GM19043 (cell line): ENCODE data around the gene NMRK2.

Experiments
- ATAC-seq: cut with Tn5 transposase; IDR thresholded peaks from one replicate; pipeline ENCODE4 v1.9.1; 2021; ENCODE audit warnings: low read depth; ENCODE audit not compliant: unreplicated experiment

The NMRK2 gene

DNA sequence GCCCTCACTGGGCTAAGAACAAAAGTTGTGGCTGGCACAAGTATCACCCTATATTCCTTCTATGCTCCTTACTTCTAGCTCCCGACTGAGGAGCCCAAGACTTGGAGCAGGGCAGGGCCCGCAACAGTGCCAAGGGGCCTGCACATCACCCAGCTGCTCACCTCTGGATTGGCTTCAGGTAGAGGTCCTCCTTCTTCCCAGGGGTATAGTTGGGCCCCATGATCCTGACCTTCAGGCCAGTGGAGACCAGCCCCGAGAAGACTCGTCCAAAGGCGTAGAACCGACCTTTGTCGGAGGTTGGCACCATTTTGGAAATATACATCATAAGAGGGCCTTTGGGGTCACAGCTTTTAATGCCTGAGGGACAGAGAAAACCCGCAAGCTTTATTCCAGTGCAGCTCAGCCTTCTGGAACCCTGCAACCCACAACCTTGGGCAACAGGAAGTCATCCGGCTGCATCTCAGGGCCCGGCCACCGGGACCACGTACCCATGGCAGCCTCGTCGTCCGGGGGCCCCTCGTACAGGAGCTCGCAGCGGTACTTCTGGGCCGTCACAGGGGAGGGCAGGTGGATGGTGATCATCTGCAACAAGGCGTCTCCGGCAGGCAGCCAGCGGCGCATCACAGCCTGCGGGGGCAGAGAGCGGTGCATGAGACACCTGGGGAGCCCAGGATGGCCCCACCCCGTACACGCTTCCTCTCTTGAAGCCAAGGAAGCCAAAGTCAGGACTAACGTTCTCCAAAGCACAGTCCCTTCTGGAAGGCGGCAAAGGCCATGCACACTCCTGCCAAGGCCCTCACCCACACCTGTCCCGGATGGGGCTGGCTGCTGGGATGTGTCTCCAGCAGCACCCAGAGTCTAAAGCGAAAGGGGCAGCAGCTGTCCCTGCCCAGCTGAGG is 47.7 kb downstream of the NMRK2 start:
- no peak for ATAC-seq

DNA sequence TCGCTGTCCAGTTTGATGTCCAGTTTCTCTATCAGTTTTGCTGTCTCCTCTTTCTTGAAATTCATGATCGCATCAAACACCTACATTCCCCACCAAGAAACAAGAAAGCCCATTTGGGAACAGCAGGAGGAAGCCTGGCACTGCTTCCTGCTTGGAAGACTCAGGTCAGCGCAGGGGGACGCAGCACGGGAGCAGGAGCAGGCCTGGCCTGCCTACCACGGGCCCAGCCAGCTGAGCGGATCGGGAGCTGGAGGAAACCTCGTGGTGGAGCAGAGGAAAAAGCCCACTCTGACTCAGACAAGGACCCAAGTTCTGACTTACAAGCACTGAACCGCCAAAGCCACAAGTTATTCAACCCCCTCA is 48.5 kb downstream of the NMRK2 start:
- ATAC-seq = no peak

DNA sequence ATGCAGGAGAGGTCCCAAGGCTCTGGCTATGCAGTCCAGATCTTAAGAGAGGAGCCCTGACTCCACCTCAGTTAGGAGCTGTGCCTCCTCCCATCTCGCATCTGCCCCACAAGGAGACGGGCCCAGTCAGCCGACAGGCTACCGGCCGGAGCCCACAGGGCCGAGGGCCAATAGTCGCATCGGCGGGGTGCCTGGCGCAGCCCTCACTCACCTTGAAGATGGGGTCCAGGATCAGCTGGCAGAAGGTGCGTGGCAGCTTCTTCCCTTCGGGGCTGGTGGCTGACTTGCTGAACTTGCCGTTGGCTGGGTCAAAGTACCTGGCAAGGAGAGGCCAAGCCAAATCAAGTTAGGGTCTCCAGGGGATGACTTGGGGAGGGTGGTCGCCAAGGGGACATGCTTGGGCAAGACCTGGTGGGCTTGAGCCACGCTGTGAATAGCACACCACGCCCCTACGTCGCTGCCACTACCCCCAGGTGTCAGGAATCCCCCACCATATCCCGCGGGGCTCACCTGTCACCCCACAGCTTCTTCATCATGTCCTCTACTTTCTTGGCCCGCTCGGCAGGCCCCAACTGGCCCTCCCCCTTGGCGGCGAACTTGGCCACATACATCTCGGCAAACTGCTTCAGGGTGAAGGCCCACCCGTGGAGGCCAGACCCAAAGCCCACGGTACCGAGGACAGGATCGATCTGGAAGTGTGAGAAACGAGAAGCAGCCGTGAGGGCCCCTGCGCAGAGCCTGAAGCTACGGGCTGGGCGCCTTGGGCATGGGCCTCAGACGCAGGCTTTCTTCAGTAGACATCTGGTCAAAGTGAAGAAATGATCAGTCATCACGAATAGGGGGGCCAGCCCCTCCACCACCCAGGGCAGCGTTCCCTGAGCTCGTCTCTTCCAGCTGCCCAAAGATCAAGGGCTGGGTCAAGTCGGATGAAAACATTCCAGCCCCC is 49.1 kb downstream of the NMRK2 start:
- no peak for ATAC-seq

DNA sequence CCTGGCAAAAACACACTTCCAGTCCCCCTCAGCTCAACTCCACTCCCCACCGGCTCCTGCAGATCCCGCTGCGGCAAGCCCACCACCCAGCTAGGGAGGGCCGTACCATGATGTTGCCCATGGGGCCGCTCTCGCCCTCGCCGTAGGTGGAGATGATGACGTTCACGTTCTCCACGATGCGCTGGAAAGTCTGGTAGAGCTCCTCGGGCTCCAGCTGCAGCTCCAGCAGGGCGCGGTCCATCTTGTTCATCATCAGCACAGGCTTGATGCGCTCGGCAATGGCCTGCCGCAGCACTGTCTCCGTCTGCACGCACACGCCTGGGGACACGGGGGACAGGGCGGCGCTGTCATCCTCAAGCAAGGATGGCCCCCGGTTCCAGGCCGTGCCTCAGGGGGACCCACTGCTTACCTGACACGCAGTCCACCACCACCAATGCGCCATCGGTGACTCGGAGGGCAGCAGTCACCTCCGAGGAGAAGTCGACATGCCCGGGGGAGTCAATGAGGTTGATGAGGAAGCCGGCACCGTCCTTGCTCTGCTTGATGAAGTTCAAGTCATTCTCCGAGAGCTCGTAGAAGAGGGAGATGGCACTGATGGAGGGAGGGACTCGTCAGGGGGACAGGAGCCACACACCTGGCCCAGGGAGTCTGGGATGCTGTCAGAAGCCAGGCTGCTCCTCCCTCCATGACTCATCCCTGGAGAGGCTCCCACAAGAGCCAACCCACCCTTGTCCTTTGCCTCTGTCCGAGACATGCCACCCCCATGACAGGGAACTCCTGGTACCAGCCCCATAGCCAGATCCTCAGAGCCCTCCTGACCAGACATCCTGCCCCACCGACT is 50.1 kb downstream of the NMRK2 start:
- ATAC-seq = no peak

DNA sequence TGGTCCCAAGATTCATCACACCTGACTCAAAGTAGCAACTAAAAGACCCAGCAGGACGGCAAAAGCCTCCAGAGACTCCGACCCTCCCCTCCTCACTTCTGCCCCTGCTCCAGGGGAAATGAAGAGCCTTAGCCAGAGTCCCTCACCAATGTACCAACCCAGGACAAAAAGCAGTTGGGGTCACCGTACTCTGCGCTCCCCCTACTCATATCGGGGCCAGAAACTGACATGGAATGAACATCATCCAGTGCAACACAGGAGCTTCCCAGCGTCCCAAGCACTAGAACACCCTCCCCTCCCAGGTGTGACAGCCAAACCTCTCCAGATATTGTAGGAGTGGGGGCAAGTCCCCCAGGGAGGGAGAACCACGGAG is 50.7 kb downstream of the NMRK2 start:
- ATAC-seq = no peak

DNA sequence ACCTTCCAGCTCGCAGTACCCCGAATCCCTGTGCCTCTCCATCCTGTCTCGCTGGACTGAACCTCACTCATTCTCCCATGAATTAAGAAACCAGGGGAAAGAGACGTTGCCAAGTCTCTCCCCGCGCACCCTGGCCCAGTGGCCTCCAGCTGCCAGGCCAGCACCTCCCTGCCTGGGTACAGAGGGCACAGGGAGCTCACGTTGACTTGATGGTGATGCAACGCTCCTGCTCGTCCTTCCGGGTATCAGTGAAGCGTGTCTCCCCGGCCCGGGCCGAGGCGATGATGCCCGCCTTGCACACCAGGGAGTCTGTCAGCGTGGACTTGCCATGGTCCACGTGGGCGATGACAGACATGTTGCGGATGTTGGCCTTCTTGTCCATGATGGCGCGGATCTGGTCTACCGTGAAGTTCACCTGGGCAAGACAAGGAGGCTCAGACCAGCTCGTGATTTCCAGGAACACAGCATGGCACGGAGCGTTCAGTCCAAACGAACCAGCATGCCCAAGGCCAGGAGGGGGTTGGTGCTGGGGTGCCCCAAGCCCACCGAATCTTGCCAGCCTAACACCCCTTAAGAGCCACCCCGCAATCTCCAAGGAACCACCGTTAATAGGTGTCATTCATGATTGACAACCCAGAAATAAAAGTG is 51.2 kb downstream of the NMRK2 start:
- ATAC-seq = no peak

DNA sequence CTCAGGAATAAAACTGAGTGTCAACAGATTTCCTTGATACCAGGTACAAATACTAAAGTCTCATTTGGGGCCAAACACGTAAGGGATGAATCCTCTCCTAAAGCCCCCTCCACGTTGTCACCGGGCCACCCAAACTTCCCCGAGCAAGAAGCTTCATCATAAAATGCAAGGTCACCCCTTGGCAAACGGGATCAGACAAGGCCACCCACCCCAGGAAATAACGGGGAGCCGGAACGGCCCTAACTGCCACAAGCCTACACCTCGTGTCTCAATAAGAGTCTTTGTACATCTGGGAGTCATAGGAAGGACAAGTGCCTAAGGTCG is 51.7 kb downstream of the NMRK2 start:
- ATAC-seq = no peak

DNA sequence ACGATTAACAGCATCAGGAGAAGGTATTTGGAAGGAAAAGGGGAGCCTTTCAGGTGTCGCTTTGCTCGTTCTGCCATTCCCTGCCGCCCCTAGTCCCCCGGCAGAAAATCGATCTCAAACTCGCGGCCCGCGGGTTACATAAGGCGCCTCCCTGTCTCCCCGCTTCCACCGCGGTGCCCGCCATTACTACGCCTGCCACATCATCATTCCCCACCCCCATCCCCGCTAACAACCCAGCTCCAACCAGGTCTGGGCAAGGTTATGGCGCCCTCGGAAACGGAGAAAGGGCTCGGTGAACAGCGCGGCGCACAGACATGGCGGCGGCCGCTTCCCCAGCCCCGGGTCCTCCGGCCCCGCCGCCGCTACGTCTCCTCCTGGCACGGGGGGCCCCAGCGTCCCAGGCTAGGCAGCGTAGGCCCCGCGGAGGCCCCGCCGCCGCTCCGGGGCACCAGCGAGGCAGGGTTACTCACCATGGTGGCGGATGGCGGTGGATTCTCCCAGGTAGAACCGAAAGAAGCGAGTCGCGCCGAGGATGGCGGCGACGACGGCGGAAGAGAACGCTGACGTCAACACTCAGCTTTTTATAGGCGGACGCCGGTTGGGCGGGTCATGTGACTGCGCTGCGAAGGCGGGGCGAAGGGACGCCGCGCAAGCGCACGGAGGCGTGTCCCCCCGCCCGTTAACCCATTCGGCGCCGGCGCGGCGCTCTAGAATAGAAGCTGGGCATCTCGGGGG is 52.2 kb downstream of the NMRK2 start, which contains the start of gene EEF2:
TSS of gene EEF2 (minus strand) at position 556 of the 735 bp plus-strand sequence. CDS start at position 473, 83 bp downstream.
- ATAC-seq = no peak

DNA sequence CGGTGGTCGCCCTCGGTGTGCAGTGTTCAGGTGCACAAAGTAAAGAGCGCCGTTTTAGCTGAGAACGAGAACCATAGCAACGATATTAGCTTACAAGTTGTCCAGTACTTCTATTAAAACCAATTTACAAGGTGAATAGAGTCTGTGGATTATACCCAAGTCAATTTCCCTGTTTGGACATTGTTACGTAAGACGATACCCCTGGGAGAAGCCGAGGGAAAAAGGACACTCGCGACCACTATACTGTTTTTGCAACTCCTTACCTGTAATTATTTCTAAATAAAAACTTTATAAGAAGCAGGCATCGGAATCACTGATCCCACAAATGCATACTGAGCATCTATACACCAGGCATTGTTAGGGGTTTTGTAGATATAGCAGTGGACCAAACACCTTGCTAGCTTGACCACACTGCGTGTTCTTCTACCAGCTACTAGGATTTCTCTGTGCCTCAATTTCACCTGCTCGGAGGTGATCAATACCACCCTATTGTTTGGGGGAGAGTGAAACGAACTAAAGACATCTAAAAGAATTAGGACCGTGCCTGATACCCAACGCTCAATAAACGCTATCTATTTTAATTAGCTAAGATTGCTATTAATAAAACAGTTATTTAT is 52.9 kb downstream of the NMRK2 start:
- ATAC-seq = no peak

DNA sequence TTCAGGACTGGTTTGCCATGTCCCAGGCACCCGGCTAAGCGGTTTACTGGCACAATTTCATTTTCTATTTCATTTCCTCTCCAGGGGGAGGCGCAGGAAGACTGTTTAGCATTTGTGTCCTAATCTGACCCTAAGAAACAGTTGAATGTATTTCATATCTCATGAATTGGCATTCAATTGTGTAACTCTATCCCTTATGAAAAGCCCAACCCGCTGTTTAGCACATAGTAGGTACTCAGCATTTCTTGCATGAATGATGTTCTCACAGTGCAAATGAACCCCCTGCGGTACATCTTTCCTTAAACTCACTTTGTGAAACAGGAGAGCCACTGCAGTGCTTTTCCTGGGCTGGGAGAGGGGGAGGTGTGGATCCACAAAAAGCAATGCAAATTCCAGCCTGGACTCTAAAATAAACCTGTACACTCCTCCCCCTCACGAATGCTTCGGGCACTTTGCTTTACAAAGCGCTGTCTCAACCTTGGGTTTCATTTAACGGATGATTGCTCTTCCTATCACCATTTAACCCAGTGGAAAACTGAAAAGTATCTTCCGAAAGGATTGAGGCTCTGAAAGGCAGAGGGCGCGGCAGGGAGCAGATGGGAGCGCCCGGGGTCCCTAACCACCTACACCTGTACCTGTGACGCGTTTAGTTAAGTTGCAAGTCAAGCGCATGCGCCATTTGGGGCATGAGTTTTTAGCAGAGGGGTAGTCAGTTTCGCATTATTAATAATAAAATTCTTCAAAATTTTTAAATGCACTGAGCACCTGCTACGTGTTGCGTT is 53.6 kb downstream of the NMRK2 start:
- no peak for ATAC-seq

DNA sequence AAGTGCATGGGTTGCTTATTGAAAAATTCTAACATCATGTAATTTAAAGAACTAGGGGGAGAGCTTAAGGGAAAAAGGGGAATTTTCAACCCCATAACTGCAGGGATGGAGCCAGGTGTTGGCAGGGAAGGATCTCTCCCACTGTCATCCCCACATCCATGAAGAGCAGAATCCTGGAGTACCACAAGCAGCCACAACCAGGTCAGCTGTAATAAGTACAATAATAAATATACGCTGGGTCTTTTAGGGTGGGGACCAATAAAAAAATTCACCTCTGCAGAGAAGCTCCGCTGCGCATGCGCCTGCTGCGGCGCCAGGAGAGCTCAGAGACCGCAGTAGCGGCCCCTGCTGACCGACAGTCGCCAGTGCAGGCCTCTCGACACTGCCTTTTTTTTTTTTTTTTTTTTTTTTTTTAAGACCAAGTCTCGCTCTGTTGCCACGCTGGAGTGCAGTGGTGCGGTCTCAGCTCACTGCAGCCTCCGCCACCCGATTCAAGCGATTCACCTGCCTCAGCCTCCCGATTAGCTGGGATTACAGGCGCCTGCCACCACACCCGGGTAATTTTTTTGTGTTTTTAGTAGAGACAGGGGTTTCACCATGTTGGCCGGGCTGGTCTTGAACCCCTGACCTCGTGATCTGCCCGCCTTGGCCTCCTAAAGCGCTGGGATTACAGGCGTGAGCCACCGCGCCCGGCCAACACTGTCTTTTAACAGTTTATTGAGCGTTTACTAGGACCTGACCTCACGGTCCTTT is 54.9 kb downstream of the NMRK2 start:
- ATAC-seq = no peak

DNA sequence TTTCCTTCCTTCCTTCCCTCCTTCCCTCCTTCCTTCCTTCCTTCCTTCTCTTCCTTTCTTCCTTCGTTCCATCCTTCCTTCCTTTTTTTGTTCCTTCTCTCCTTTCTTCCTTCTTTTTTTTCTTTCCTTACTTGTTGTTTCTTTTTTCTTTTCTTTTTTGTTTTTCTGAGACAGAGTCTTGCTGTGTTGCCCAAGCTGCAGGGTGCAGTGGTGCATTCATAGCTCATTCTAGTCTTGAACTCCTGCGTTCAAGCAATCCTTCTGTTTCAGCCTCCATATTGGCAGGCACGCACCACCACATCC is 57.9 kb downstream of the NMRK2 start:
- ATAC-seq = no peak
